Measurements from ENCODE around the gene STRN3.
"Not testable (repeated sequence)": the region's sequence is repeated elsewhere in the genome, so short reads cannot be mapped to it uniquely, and the experiment has no call there.

Gene STRN3

DNA sequence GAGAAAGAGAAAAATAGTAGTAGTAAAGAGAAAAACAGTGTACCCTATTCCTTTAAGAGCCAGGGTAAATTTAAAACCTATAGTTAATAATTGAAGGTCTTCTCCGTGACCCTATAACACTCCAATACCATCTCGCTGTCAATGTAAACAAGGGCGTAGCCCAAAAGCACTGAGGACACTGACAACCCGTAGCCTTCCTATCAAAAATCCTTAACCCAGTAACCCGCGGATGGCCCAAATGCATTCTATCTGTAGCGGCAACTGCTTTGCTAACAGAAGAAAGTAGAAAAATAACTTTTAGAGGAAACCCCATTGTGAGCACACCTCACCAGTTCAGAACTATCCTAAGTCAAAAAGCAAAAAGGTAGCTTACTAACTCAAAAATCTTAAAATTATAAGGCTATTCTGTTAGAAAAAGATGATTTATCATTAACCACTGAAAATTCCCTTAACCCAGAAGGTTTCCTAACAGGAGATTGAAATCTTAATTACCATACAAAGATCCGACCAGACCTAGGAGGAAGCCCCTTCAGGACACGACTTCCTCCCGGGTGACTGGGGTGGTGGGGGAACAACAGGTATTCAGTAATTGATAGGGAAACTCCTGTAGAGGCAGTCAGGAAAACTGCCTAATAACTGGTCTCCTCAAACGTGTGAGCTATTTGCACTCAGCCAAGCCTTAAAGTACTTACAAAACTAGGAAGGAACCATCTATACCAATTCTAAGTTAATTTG, 58.6 kb downstream of the STRN3 start:
- not testable (repeated sequence) for DNase-seq

DNA sequence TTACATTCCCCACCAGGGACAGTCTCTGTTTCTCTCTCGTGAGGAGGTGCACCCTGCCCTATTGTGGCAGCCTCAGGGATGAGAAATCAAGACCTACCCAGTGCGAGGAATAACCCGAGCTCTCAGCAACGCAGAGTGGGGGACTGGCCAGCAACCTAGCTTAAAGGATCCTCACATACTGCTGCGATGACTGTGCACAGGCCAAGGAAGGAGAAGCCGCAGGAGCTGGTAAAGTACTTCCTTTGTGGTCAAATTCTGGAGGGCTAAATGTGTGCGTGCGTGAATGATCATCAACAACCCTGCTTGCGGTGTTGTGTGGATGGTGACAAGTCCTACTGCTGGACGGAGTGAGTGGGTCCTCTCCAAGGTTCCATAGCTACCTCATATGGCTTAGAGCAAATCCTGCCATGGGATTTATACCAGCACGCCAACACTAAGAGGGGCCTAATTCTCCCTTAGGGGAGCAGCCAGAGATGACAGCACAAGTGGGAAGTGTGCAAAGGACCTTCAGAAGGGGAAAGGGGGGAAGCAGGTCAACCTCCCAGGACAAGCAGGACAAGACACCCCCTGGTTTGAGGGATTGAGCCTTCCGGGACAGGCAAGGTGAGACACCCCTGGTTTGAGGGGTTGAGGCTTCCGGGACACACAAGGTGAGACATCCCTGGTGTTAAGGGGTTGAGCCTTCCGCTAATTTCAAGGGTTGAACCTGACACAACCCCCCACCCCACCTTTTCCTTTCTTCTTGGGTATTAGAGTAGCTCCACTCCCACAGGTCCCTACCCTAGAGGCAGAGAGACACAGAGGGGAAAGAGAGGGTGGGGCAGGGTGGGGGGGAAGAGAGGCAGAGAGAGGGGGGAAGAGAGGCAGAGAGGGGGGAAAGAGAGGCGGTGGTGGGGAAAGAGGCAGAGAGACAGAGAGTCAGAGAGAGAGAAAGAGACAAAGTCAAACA, 59.5 kb downstream of the STRN3 start:
- DNase-seq = peak; percentile 11

- DNase-seq = not testable (repeated sequence)
These were observed 60.3 kb downstream of the STRN3 start for GRCh38 chr14:30965861-30966260.

DNA sequence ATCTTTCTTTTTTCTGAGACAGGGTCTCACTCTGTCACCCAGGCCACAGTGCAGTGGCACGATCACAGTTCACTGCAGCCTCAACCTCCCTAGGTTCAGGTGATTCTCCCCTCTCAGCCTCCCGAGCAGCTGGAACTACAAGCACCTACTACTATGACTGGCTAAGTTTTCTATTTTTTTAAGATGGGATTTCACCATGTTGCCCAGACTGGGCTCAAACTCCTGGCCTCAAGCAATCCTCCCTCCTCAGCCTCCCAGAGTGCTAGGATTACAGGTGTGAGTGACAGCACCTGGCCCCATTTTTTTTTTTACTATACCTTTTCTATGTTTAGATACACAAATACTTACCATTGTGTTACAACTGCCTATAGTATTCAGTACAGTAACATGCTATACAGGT, 63.6 kb downstream of the STRN3 start:
- not testable (repeated sequence) for DNase-seq

- DNase-seq = no peak
These were observed 64.8 kb downstream of the STRN3 start for GRCh38 chr14:30961330-30961729.

GRCh38 chr14:30960216-30960615, 66.0 kb downstream of the STRN3 start:
- DNase-seq = no peak

DNA sequence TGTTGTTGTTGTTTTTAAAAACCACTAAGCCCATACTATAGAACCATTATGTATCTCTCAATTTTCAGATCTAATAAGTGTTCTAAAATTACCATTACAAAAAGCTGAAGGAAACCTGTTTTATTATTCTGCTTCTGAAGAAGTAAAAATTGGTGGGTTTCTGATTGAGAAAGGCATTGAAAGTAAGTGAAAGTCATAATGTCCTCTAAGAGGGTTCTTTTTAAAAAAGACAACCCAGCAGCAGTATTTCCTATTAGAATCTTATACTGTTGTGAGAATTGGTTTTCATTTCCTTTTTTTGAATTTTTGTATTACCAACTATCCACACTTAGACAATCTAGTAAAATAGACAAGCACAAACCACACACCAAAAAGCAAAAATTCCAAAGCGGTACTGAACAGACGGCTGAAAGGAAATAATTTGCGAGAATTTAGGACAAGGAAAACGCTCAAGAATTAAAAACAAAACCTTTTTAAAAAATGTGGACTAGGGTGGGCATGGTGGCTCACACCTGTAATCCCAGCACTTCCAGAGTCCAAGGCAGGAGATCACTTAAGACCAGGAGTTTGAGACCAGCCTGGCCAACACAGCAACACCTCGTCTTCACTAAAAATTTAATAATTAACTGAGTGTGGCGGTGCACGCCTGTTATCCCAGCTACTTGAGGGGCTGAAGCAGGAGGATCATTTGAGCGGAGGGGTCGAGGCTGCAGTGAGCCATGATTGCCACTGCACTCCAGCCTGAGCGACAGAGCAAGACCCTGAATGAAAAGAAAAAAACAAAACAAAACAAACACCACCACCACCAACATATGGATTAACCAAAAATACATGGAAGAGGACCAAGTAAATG, 67.4 kb downstream of the STRN3 start:
- no peak for DNase-seq

GRCh38 chr14:30957813-30958370, 68.3 kb downstream of the STRN3 start:
- DNase-seq = no peak

GRCh38 chr14:30949651-30950050, 76.5 kb downstream of the STRN3 start:
- no peak for DNase-seq

DNA sequence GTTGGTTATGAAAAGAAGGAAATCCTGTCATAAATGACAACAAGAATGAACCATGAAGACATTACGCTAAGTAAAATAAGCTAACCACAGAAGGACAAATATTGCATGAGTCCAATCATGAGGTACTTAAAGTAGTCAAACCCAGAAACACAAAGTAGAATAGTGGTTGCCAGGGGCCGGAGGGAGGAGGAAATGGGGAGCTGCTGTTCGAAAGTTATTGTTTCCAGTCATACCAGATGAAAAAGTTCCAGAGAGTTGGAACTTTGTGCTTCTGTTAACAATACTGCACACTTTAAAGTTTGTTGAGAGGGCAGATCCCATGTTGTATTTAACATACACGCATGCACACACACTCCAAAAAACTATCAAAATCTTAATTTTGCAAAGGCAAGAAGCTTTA, 82.5 kb downstream of the STRN3 start:
- no peak for DNase-seq

DNA sequence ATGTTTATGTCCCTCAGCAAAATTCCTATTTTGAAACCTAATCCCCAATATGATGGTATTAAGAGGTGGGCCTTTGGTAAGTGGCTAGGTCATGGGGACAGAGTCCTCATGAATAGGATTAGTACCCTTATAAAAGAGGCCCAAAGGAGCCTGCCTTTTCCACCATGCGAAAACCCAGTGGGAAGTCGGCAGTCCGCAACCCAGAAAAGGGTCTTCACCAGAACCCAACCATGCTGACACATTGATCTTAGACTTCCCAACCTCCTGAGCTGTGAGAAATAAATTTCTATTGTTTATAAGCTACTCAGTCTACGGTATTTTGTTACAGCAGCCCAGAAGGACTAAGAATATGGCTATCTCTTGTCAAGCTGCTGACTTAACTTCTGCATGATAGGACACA, 85.3 kb downstream of the STRN3 start:
- no peak for DNase-seq

DNA sequence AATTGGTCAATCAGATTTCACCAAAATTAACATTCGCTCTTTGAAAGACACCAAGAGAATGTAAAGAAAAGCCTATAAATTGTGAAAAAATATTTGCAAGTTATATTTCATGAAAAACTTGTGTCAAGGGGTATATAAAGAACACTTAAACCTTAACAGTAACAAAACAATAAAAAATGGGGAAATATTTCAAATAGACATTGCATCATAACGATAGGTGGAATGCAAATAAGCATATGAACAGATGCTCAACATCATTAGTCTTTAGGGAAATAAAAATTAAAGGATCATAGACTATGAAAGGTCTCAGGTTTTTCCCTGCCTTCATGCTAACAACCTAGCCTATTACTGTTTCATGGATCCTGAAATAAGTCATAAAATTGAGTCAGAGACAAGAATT, 87.6 kb downstream of the STRN3 start:
- DNase-seq = no peak

DNA sequence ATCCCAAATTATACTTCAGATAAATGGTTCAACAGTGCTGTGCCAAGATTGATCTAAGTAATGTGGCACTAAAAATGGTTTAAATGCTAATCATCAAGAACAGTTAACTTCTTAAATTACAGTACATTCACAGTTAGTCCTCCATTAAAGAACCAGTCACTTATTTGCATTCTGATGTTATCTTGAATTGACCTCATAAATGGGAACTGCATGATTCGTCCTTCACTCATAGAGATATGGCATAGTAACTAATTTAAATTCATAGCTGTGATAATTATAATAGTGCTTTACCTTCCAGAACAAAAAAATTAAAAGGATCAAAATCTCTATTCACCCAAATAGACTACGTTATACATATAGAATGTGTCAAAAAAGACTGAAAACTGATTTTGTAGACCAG, 90.7 kb downstream of the STRN3 start:
- no peak for DNase-seq

DNA sequence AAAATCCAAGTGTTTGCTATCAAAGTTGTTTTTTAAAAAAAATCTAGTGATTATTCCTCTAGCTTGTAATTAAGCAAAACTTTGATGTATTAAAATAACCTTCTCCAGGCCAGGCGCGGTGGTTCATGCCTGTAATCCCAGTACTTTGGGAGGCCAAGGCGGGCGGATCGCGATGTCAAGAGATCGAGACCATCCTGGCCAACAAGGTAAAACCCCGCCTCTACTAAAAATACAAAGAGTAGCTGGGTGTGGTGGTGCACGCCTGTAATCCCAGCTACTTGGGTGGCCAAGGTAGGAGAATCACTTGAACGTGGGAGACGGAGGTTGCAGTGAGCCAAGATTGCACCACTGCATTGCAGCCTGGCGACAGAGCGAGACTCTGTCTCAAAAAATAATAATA, 92.2 kb downstream of the STRN3 start:
- not testable (repeated sequence) for DNase-seq

GRCh38 chr14:30928462-30928861, 97.7 kb downstream of the STRN3 start:
- no peak for DNase-seq

DNA sequence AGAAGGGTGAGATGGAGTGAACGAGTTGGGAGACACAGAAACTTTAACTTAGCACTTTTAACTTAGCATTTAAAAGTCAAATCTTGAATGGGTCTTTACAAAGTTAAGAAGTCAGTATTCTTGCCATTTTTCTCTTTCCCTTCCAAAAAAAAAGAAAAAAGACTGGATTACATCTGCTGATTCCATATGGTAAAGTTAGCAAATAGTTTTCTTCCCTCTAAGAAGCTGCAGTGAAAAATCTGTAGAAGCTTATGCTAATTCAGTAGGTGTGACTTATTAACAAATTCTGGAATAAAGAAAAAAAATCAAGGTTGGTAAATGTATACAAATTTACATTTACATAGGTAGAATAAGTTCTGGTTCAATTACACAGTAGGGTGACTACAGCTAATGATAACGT, 100.9 kb downstream of the STRN3 start:
- no peak for DNase-seq

GRCh38 chr14:30921788-30922187, 104.4 kb downstream of the STRN3 start:
- DNase-seq = no peak

GRCh38 chr14:30921305-30921704, 104.9 kb downstream of the STRN3 start:
- peak; percentile 31 for DNase-seq

DNA sequence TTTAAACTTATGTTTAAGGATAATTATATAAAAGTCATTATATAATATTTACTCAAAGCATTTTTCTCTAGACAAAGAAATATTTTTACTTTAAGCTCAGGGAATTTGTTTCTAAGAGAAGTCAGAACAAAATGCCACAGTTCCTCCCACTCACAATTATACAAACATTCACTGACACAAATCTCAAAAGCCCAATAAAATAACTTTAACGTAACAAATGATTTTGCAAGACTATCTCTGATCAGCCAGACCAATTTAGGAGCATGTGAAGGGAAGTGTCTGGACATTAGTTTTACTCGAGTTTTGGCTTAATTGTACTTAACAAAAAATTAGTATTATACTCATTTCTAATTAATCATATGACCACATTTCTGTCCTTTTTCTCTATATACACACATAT, 110.6 kb downstream of the STRN3 start:
- DNase-seq = no peak

GRCh38 chr14:30914812-30915211, 111.4 kb downstream of the STRN3 start:
- no peak for DNase-seq

DNA sequence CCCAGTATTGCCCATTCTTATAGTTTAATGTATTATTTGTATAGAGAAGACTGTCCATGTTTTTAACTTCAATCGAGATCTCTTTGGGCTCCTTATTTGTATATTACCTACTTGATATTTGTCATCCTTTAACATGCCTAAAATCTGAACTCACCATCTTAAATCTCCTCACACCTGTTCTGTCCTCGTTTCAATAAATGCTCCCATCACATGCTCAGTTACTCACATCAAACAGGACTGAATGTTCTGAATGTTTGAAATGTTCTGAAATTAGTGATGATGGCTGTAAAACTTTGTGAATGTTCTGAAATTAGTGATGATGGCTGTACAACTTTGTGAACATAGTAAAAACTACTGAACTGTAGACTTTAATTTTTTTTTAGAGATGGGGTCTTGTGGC, 117.4 kb downstream of the STRN3 start:
- no peak for DNase-seq

- DNase-seq = no peak
These were observed 118.5 kb downstream of the STRN3 start for GRCh38 chr14:30907659-30908057.
